Measurements from ENCODE around the gene ELMOD2.

The ELMOD2 gene

GRCh38 chr4:140584439-140584838 lies 60.5 kb downstream of the ELMOD2 start:
- no peak for DNase-seq

- DNase-seq, result no peak
Measured at GRCh38 chr4:140595065-140595464, 71.1 kb downstream of the ELMOD2 start.

DNA sequence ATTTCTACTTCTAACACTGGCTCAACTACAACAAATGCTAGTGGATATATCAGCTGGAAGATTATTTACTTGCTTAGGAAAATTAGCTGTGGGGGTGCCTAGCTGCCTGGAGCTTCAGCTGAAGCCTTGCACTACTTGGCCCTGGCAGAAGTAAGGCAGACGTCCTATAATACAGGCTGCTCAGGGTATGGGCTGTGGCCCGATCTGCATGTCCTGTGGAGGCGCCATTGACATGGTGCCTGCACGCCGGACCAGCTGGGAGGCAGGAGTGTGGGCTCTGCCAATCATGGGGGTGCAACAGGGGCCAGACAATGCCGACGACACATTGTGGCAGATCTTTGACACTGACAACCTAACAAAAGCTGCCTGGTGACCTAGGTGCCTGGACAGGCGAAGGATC lies 76.4 kb downstream of the ELMOD2 start:
- DNase-seq, result no peak

DNA sequence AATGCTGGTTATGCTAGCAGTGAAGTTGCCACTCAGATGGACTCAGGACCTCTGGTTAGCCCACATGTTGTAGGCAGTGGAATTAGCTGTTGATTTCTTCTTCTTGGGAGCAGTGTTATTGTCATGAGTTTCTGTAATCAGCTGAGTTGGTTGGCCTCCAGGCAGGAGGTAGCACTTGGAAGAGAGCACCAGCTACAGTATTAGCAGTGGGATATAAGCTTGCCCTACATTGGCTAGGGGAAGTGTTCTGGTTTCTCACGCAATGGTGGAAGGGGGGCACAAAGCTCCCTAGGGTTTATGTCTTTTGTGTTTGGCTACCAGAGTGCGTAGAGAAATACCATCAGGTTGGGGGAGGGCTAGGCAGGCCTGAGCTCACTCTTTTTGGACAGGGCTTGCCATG lies 78.7 kb downstream of the ELMOD2 start:
- DNase-seq, result no peak

GRCh38 chr4:140603286-140603685 lies 79.3 kb downstream of the ELMOD2 start:
- DNase-seq, result no peak
